Astrocyte (in vitro differentiated cells and primary cell): ENCODE measurements around the gene GDF2.

Experiments used
- CTCF ChIP-seq: IDR thresholded peaks from 2 replicates; pipeline ENCODE4 v1.5.1; 2011; ENCODE audit warnings: low read depth, mild to moderate bottlenecking, inconsistent platforms, low read length, moderate library complexity; ENCODE audit not compliant: insufficient read depth
- EZH2 ChIP-seq: IDR thresholded peaks from 2 replicates; pipeline ENCODE4 v1.6.1; 2012; ENCODE audit warnings: mild to moderate bottlenecking, low read length, inconsistent platforms; ENCODE audit not compliant: insufficient read depth

GRCh38 chr10:47276576-47277351, 45.5 kb upstream of the GDF2 start:
- TF ChIP-seq EZH2 (no peak), CTCF (no peak)
